ENCODE results near the gene SURF4.

The SURF4 gene

GRCh38 chr9:133370685-133371084, 5.2 kb downstream of the SURF4 start:
- peak overlapping the region; percentile 99 for H3K4me3 Mint-ChIP-seq
- H3K4me1 Mint-ChIP-seq (ENCODE audit: low read depth) = peaks cover 68% of the 10 kb centered on the region
- no peaks in the 10 kb centered on the region for H3K27me3 Mint-ChIP-seq
- peak overlapping the region; percentile 96 for H3K27ac Mint-ChIP-seq
- peaks cover 81% of the 10 kb centered on the region for H3K36me3 Mint-ChIP-seq (ENCODE audit: low read depth)
- no peaks in the 10 kb centered on the region for H3K9me3 Mint-ChIP-seq

GRCh38 chr9:133369933-133370332, 5.9 kb downstream of the SURF4 start:
- peak overlapping the region; percentile 96 for H3K27ac Mint-ChIP-seq
- H3K9me3 Mint-ChIP-seq = no peaks in the 10 kb centered on the region
- peak overlapping the region; percentile 99 for H3K4me3 Mint-ChIP-seq
- H3K36me3 Mint-ChIP-seq (ENCODE audit: low read depth) = peaks cover 86% of the 10 kb centered on the region
- no peaks in the 10 kb centered on the region for H3K27me3 Mint-ChIP-seq
- H3K4me1 Mint-ChIP-seq (ENCODE audit: low read depth) = peaks cover 66% of the 10 kb centered on the region

GRCh38 chr9:133369422-133369821, 6.4 kb downstream of the SURF4 start:
- H3K36me3 Mint-ChIP-seq (ENCODE audit: low read depth) = peaks cover 82% of the 10 kb centered on the region
- H3K27me3 Mint-ChIP-seq = no peaks in the 10 kb centered on the region
- peak overlapping the region; percentile 96 for H3K27ac Mint-ChIP-seq
- peak overlapping the region; percentile 99 for H3K4me3 Mint-ChIP-seq
- no peaks in the 10 kb centered on the region for H3K9me3 Mint-ChIP-seq
- H3K4me1 Mint-ChIP-seq (ENCODE audit: low read depth) = peaks cover 61% of the 10 kb centered on the region

GRCh38 chr9:133368249-133368881, 7.5 kb downstream of the SURF4 start:
- peak overlapping the region; percentile 96 for H3K27ac Mint-ChIP-seq
- peak overlapping the region; percentile 55 for H3K4me3 Mint-ChIP-seq
- H3K9me3 Mint-ChIP-seq = no peaks in the 10 kb centered on the region
- H3K4me1 Mint-ChIP-seq (ENCODE audit: low read depth) = peaks cover 53% of the 10 kb centered on the region
- H3K36me3 Mint-ChIP-seq (ENCODE audit: low read depth) = peaks cover 84% of the 10 kb centered on the region
- no peaks in the 10 kb centered on the region for H3K27me3 Mint-ChIP-seq

GRCh38 chr9:133367778-133368177, 8.1 kb downstream of the SURF4 start:
- no peaks in the 10 kb centered on the region for H3K9me3 Mint-ChIP-seq
- H3K27ac Mint-ChIP-seq = no peak overlapping the region
- peak overlapping the region; percentile 55 for H3K4me3 Mint-ChIP-seq
- H3K27me3 Mint-ChIP-seq = no peaks in the 10 kb centered on the region
- H3K4me1 Mint-ChIP-seq (ENCODE audit: low read depth) = peaks cover 48% of the 10 kb centered on the region
- H3K36me3 Mint-ChIP-seq (ENCODE audit: low read depth) = peaks cover 85% of the 10 kb centered on the region

GRCh38 chr9:133367221-133367620, 8.6 kb downstream of the SURF4 start:
- H3K9me3 Mint-ChIP-seq = no peaks in the 10 kb centered on the region
- H3K27ac Mint-ChIP-seq = no peak overlapping the region
- H3K4me3 Mint-ChIP-seq = no peak overlapping the region
- H3K36me3 Mint-ChIP-seq (ENCODE audit: low read depth) = peaks cover 84% of the 10 kb centered on the region
- H3K4me1 Mint-ChIP-seq (ENCODE audit: low read depth) = peaks cover 42% of the 10 kb centered on the region
- no peaks in the 10 kb centered on the region for H3K27me3 Mint-ChIP-seq

- Mint-ChIP-seq H3K27me3 (no peaks in the 10 kb centered on the region), H3K36me3 (ENCODE audit: low read depth) (peaks cover 85% of the 10 kb centered on the region), H3K9me3 (no peaks in the 10 kb centered on the region), H3K4me1 (ENCODE audit: low read depth) (peaks cover 38% of the 10 kb centered on the region), H3K27ac (no peak overlapping the region), H3K4me3 (no peak overlapping the region)
Measured at GRCh38 chr9:133366435-133366834, 9.4 kb downstream of the SURF4 start.

- Mint-ChIP-seq H3K36me3 (ENCODE audit: low read depth) (peaks cover 69% of the 10 kb centered on the region), H3K9me3 (no peaks in the 10 kb centered on the region), H3K27ac (peak overlapping the region; percentile 81), H3K4me3 (no peak overlapping the region), H3K4me1 (ENCODE audit: low read depth) (peaks cover 39% of the 10 kb centered on the region), H3K27me3 (no peaks in the 10 kb centered on the region)
Measured at GRCh38 chr9:133362359-133363044, 13.4 kb downstream of the SURF4 start.

- H3K4me1 Mint-ChIP-seq (ENCODE audit: low read depth) = peaks cover 44% of the 10 kb centered on the region
- H3K27ac Mint-ChIP-seq = peak overlapping the region; percentile 81
- H3K36me3 Mint-ChIP-seq (ENCODE audit: low read depth) = peaks cover 62% of the 10 kb centered on the region
Measured at GRCh38 chr9:133361507-133362092, 14.3 kb downstream of the SURF4 start.

GRCh38 chr9:133360400-133361393, 15.2 kb downstream of the SURF4 start:
- peaks cover 44% of the 10 kb centered on the region for H3K4me1 Mint-ChIP-seq (ENCODE audit: low read depth)
- no peaks in the 10 kb centered on the region for H3K27me3 Mint-ChIP-seq
- H3K9me3 Mint-ChIP-seq = no peaks in the 10 kb centered on the region
- no peak overlapping the region for H3K4me3 Mint-ChIP-seq
- H3K27ac Mint-ChIP-seq = peak overlapping the region; percentile 81
- peaks cover 53% of the 10 kb centered on the region for H3K36me3 Mint-ChIP-seq (ENCODE audit: low read depth)

More at GRCh38 chr9:133361507-133362092, 14.3 kb downstream of the SURF4 start:
- Mint-ChIP-seq H3K27me3 (no peaks in the 10 kb centered on the region), H3K9me3 (no peaks in the 10 kb centered on the region), H3K4me3 (no peak overlapping the region)

GRCh38 chr9:133359399-133360175, 16.3 kb downstream of the SURF4 start:
- H3K4me3 Mint-ChIP-seq = no peak overlapping the region
- H3K9me3 Mint-ChIP-seq = no peaks in the 10 kb centered on the region
- no peaks in the 10 kb centered on the region for H3K27me3 Mint-ChIP-seq
- peaks cover 44% of the 10 kb centered on the region for H3K36me3 Mint-ChIP-seq (ENCODE audit: low read depth)
- H3K4me1 Mint-ChIP-seq (ENCODE audit: low read depth) = peaks cover 53% of the 10 kb centered on the region
- peak overlapping the region; percentile 72 for H3K27ac Mint-ChIP-seq

GRCh38 chr9:133357656-133358055, 18.2 kb downstream of the SURF4 start:
- Mint-ChIP-seq H3K4me1 (ENCODE audit: low read depth) (peaks cover 62% of the 10 kb centered on the region), H3K9me3 (no peaks in the 10 kb centered on the region), H3K4me3 (peak overlapping the region; percentile 92), H3K36me3 (ENCODE audit: low read depth) (peaks cover 34% of the 10 kb centered on the region), H3K27ac (peak overlapping the region; percentile 72), H3K27me3 (no peaks in the 10 kb centered on the region)

GRCh38 chr9:133356391-133357091, 19.3 kb downstream of the SURF4 start, which contains the start of the genes SURF1 and SURF2:
Gene SURF1 (minus strand): TSS chr9:133356487. CDS start chr9:133356453, 34 bp downstream.
Gene SURF2 (plus strand): TSS chr9:133356550. CDS start chr9:133356593, 43 bp downstream.
- H3K4me1 Mint-ChIP-seq (ENCODE audit: low read depth) = peaks cover 66% of the 10 kb centered on the region
- no peaks in the 10 kb centered on the region for H3K9me3 Mint-ChIP-seq
- H3K4me3 Mint-ChIP-seq = peak within 1 kb of the TSS; percentile 92
- H3K27ac Mint-ChIP-seq = peak within 1 kb of the TSS; percentile 77
- no peaks in the 10 kb centered on the region for H3K27me3 Mint-ChIP-seq
- H3K36me3 Mint-ChIP-seq (ENCODE audit: low read depth) = peaks cover 34% of the 10 kb centered on the region
